Retinal pigment epithelial cell (primary cell): ENCODE measurements around the gene ANO10.
"Not testable (repeated sequence)": the region's sequence is repeated elsewhere in the genome, so short reads cannot be mapped to it uniquely, and the experiment has no call there.

Experiments used
- DNase-seq: peaks from one replicate; pipeline ENCODE4 v3.0.0-alpha.2; 2010; ENCODE audit warnings: low read depth
- H3K4me3 ChIP-seq: 2 replicates; pipeline ENCODE4 v1.5.1; 2011; ENCODE audit warnings: mild to moderate bottlenecking, low read length, control low read depth, moderate library complexity
- TF ChIP-seq, protein P1 (sequence below): conservative IDR thresholded peaks from 2 replicates; pipeline ENCODE4 v1.5.1; 2011; ENCODE audit warnings: low read depth, low read length, control low read depth, inconsistent platforms

Gene ANO10

GRCh38 chr3:43496740-43497375 is 125.0 kb downstream of the ANO10 start:
- TF ChIP-seq, protein P1, sequence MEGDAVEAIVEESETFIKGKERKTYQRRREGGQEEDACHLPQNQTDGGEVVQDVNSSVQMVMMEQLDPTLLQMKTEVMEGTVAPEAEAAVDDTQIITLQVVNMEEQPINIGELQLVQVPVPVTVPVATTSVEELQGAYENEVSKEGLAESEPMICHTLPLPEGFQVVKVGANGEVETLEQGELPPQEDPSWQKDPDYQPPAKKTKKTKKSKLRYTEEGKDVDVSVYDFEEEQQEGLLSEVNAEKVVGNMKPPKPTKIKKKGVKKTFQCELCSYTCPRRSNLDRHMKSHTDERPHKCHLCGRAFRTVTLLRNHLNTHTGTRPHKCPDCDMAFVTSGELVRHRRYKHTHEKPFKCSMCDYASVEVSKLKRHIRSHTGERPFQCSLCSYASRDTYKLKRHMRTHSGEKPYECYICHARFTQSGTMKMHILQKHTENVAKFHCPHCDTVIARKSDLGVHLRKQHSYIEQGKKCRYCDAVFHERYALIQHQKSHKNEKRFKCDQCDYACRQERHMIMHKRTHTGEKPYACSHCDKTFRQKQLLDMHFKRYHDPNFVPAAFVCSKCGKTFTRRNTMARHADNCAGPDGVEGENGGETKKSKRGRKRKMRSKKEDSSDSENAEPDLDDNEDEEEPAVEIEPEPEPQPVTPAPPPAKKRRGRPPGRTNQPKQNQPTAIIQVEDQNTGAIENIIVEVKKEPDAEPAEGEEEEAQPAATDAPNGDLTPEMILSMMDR = no peak
- DNase-seq = no peak
- H3K4me3 ChIP-seq = no peak overlapping the region

- DNase-seq, H3K4me3 ChIP-seq: not testable (repeated sequence)
Observed at GRCh38 chr3:43492932-43493331, 128.9 kb downstream of the ANO10 start.

DNA sequence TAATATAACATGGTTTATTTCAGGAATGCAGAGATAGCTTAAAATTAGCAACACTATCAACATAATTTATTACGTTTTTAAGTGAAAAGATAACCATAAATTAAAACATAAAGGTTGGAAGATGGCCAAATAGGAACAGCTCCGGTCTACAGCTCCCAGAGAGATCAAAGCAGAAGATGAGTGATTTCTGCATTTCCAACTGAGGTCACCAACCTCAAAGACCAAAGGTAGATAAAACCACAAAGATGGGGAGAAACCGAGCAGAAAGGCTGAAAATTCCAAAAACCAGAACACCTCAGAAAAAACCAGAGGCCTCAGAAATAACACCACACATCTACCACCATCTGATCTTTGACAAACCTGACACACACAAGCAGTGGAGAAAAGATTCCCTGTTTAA is 130.0 kb downstream of the ANO10 start:
- not testable (repeated sequence) for H3K4me3 ChIP-seq, DNase-seq

DNA sequence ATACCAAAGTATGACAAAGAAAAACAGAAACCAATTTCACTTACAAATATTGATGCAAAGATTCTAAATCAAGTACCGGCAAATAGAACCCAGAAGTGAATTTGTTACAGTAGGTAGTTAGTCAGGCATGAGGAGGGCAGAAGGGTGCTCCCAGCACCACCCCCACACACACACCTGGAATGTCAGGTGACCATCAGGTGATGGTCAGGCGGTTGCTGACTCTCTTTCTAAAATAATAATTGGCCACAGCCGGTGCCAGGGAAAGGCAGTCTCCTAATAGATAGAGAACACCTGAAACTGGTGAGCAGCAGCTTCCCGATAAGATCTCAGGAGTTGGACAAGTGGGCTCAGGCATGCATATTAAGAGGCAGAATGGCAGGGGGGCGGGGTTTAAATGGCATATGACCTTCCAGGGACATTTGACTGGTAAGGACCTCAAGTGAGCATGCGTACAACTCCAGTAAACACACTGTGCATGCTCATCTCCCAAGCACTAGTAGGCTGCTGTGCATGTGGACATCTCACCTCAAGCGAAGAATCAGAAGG is 131.1 kb downstream of the ANO10 start:
- no peak overlapping the region for H3K4me3 ChIP-seq
- TF ChIP-seq, protein P1 = no peak
- DNase-seq = no peak

- H3K4me3 ChIP-seq = no peak overlapping the region
- TF ChIP-seq, protein P1 = no peak
- DNase-seq = no peak
Observed at GRCh38 chr3:43489930-43490329, 131.9 kb downstream of the ANO10 start.

DNA sequence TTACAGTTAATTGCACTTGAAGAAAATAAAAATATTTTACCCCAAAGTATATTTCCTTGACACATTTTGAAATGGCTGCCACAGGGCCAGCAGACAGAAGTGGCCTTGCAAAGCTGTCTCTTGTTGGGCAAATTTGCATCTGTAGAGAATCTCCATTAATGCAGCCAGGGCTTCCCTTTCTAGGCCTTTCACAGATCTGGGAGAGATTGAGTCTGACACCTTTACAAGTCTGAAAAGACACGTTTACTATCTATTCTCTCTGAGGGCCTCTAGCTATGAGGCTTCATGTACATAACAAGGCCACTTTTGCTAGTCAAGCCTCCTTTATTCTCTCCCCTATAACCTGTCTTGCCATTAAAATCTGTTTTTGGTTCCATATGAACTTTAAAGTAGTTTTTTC is 135.9 kb downstream of the ANO10 start:
- TF ChIP-seq, protein P1 = no peak
- no peak overlapping the region for H3K4me3 ChIP-seq
- no peak for DNase-seq

DNA sequence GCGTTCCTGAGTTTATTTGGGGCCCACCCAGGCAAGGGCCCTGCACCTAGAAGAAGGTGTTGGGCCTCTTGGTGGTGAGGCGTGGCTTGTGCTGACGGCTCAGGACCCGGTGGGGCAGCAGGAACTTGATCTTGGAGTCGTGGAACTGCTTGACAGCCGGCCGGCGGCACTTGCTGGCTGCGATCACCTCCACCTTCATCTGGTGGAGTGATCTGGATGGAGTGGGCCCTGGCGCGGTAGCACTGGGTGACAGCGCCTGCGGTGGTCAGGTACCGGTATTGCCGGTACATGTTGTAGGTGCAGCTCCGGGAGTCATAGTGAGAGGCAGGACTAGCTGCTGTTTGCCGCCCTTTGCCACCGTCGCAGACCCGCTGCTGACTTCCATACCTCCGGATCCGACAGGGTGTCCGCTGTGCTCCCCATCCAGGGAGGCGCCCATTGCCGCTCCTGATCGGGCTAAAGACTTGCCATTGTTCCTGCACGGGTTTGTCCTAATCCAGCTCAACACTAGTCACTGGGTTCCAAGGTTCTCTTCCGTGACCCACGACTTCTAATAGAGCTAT is 136.8 kb downstream of the ANO10 start:
- H3K4me3 ChIP-seq = no peak overlapping the region
- no peak for DNase-seq

DNA sequence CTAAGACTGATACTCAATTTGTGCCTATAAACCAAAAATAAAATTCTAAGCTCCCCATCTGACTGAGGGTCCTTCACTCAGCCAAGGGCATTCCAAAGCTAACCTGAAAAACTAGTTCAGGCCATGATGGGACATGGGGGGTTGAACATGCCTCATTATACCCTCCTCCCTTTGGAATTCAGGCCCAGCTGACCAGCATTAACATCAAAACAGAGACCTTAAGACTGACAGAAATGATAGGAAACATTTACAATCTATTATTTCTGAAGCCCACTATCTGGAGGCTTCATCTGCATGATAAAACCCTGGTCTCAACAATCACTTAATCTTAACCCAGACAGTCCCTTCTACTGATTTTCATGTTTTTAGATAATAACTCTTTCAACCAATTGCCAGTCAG is 140.4 kb downstream of the ANO10 start:
- H3K4me3 ChIP-seq = no peak overlapping the region
- TF ChIP-seq, protein P1 = no peak
- DNase-seq = no peak

More for the DNA sequence above, 136.8 kb downstream of the ANO10 start:
- TF ChIP-seq, protein P1 = no peak

DNA sequence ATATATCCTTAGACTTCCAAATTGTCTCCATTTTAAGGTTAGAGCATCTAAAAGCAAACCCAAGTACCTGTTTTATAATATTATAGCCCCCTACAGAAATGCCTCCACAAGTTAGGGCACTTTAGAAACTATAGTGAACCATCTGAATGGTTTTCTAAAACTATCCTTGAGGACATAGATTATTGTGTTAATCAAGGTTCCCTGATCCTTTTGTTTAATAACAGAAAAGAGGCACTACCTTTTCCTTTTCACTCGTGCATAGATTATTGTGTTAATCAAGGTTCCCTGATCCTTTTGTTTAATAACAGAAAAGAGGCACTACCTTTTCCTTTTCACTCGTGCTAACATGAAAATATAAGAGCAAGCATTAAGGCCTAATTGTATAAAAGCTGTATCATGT is 143.0 kb downstream of the ANO10 start:
- not testable (repeated sequence) for DNase-seq, H3K4me3 ChIP-seq
